NCI-H748 treated with DMSO at 0.1 percent for 48 hours (cell line): ENCODE data around the gene NREP.
"Not testable (repeated sequence)": the region's sequence is repeated elsewhere in the genome, so short reads cannot be mapped to it uniquely, and the experiment has no call there.

Experiments used
- DNase-seq: peaks from one replicate; lab custom pipeline; 2025; lab: John Stamatoyannopoulos, UW

NREP gene

GRCh38 chr5:111739416-111739815 is 17.6 kb downstream of the NREP start:
- no peak for DNase-seq

GRCh38 chr5:111738118-111738517 is 18.9 kb downstream of the NREP start:
- DNase-seq = no peak

- DNase-seq = no peak
Observed at GRCh38 chr5:111737716-111738115, 19.3 kb downstream of the NREP start.

- DNase-seq = no peak
Observed at GRCh38 chr5:111735583-111736270, 21.3 kb downstream of the NREP start.

- no peak for DNase-seq
Observed at GRCh38 chr5:111734597-111734996, 22.4 kb downstream of the NREP start.

GRCh38 chr5:111734013-111734412 is 23.0 kb downstream of the NREP start:
- DNase-seq = no peak

- no peak for DNase-seq
Observed at GRCh38 chr5:111733571-111733970, 23.4 kb downstream of the NREP start.

GRCh38 chr5:111731638-111732037 is 25.4 kb downstream of the NREP start:
- no peak for DNase-seq

- DNase-seq = peak; percentile 42
Observed at GRCh38 chr5:111730659-111731382, 26.2 kb downstream of the NREP start.

- DNase-seq = no peak
Observed at GRCh38 chr5:111728941-111729340, 28.1 kb downstream of the NREP start.

GRCh38 chr5:111726986-111727385 is 30.0 kb downstream of the NREP start:
- no peak for DNase-seq

- DNase-seq = no peak
Observed at GRCh38 chr5:111722140-111722539, 34.9 kb downstream of the NREP start.

GRCh38 chr5:111720333-111720890 is 36.6 kb downstream of the NREP start:
- no peak for DNase-seq

GRCh38 chr5:111719773-111720172 is 37.2 kb downstream of the NREP start:
- DNase-seq = no peak

GRCh38 chr5:111716789-111717188 is 40.2 kb downstream of the NREP start:
- DNase-seq = not testable (repeated sequence)

- DNase-seq = no peak
Observed at GRCh38 chr5:111707630-111708164, 49.3 kb downstream of the NREP start.

GRCh38 chr5:111706345-111706744 is 50.6 kb downstream of the NREP start:
- no peak for DNase-seq

- no peak for DNase-seq
Observed at GRCh38 chr5:111704452-111705085, 52.4 kb downstream of the NREP start.

GRCh38 chr5:111703662-111704061 is 53.3 kb downstream of the NREP start:
- DNase-seq = no peak

GRCh38 chr5:111699976-111700375 is 57.0 kb downstream of the NREP start:
- peak; percentile 11 for DNase-seq

- no peak for DNase-seq
Observed at GRCh38 chr5:111699324-111699723, 57.7 kb downstream of the NREP start.
